OCI-LY1 (cell line): ENCODE results near the gene PROCR.

Experiments used
- H2AFZ ChIP-seq: fragments of 200-600 bp; sonication (generic), shearing (Covaris generic); 2 replicates; pipeline ENCODE4 v1.6.0; 2014; ENCODE audit warnings: antibody characterized with exemption, mild to moderate bottlenecking, low read length
- H3F3A ChIP-seq: fragments of 200-600 bp; sonication (generic), shearing (Covaris generic); 2 replicates; pipeline ENCODE4 v1.6.0; 2014; ENCODE audit warnings: mild to moderate bottlenecking, antibody characterized with exemption, low read length, moderate library complexity; ENCODE audit not compliant: insufficient read depth
- H3K27ac ChIP-seq: fragments of 200-600 bp; sonication (generic); 2 replicates; pipeline ENCODE4 v1.5.1; 2014; ENCODE audit warnings: low read length, mixed run types, mild to moderate bottlenecking, low read depth; ENCODE audit not compliant: poor library complexity, severe bottlenecking
- H3K27me3 ChIP-seq: fragments of 200-600 bp; sonication (generic); 2 replicates; pipeline ENCODE4 v1.6.0; 2014; ENCODE audit warnings: antibody characterized with exemption, mild to moderate bottlenecking, low read length, moderate library complexity; ENCODE audit not compliant: insufficient read depth
- H3K36me3 ChIP-seq: fragments of 200-600 bp; sonication (generic); 2 replicates; pipeline ENCODE4 v1.6.1; 2014; ENCODE audit warnings: mild to moderate bottlenecking, antibody characterized with exemption, low read length, moderate library complexity, mixed read lengths; ENCODE audit not compliant: insufficient read depth
- H3K4me1 ChIP-seq: fragments of 200-600 bp; sonication (generic); 2 replicates; pipeline ENCODE4 v1.5.1; 2014; ENCODE audit warnings: mild to moderate bottlenecking, low read length, moderate library complexity; ENCODE audit not compliant: insufficient read depth, severe bottlenecking
- H3K4me2 ChIP-seq: fragments of 200-600 bp; sonication (generic), shearing (Covaris generic); 2 replicates; pipeline ENCODE4 v1.6.1; 2014; ENCODE audit warnings: low read length
- H3K4me3 ChIP-seq: fragments of 200-600 bp; sonication (generic); 2 replicates; pipeline ENCODE4 v1.5.1; 2014; ENCODE audit warnings: low read length, low read depth, mild to moderate bottlenecking, mixed read lengths; ENCODE audit not compliant: poor library complexity, severe bottlenecking
- H3K79me2 ChIP-seq: fragments of 200-600 bp; shearing (Covaris generic); 2 replicates; pipeline ENCODE4 v1.6.1; 2016; ENCODE audit warnings: mixed run types, low read length, mixed read lengths; ENCODE audit not compliant: insufficient read depth
- H3K9ac ChIP-seq: fragments of 200-600 bp; sonication (generic), shearing (Covaris generic); 2 replicates; pipeline ENCODE4 v1.6.1; 2014; ENCODE audit warnings: mild to moderate bottlenecking, low read length, mixed read lengths
- H3K9me2 ChIP-seq: fragments of 200-600 bp; sonication (generic), shearing (Covaris generic); 2 replicates; pipeline ENCODE4 v1.6.1; 2014; ENCODE audit warnings: low read depth, mild to moderate bottlenecking, low read length, mixed read lengths
- H3K9me3 ChIP-seq: fragments of 200-600 bp; shearing (Covaris generic); 2 replicates; pipeline ENCODE4 v1.6.1; 2014; ENCODE audit warnings: low read length, mixed read lengths
- H4K20me1 ChIP-seq: fragments of 200-600 bp; sonication (generic), shearing (Covaris generic); 2 replicates; pipeline ENCODE4 v1.6.0; 2016; ENCODE audit warnings: mild to moderate bottlenecking, low read length; ENCODE audit not compliant: insufficient read depth
- EZH2 ChIP-seq: fragments of 200-600 bp; sonication (generic), shearing (Covaris generic); IDR thresholded peaks from 2 replicates; pipeline ENCODE4 v1.8.0; 2017; ENCODE audit warnings: borderline replicate concordance, mixed run types, mild to moderate bottlenecking, antibody characterized with exemption, low read length, moderate library complexity, mixed read lengths
- TF ChIP-seq, protein P1 (sequence below): fragments of 200-600 bp; sonication (generic), shearing (Covaris generic); IDR thresholded peaks from 2 replicates; pipeline ENCODE4 v1.5.1; 2017; ENCODE audit warnings: mild to moderate bottlenecking, antibody characterized with exemption, low read length, moderate library complexity, mixed read lengths

The PROCR gene

DNA sequence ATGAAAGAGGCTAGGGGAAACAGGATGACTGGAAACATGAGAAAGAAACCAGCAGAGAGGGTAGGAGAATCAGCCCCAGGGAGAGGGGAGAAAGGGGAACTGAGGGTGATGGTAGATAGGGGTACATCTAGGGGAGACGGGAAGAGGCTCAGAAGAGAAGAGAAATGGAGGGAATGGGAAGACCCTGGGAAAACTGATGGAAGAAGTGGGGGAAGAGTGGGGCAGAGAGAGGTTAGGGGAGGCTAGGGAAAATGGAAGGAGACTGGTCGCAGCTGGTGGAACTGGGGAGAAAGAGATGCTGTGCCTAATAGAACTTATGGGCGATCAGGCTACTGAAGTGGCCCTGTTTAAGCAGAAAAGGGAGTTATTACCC is 548 bp downstream of the PROCR start:
- Histone ChIP-seq H3K9me3 (no peaks in the 10 kb centered on the region), H3K36me3 (no peaks in the 10 kb centered on the region), H3K27me3 (peaks cover 9% of the 10 kb centered on the region; the same call in 1 of the 2 replicates), H3K27ac (no peak overlapping the region), H2AFZ (no peak overlapping the region), H4K20me1 (no peaks in the 10 kb centered on the region), H3K4me3 (no peak overlapping the region), H3K79me2 (no peaks in the 10 kb centered on the region), H3K4me2 (no peak overlapping the region), H3K9ac (no peak overlapping the region), H3F3A (no peaks in the 10 kb centered on the region), H3K9me2 (no peaks in the 10 kb centered on the region), H3K4me1 (no peaks in the 10 kb centered on the region)
- TF ChIP-seq, protein P1, sequence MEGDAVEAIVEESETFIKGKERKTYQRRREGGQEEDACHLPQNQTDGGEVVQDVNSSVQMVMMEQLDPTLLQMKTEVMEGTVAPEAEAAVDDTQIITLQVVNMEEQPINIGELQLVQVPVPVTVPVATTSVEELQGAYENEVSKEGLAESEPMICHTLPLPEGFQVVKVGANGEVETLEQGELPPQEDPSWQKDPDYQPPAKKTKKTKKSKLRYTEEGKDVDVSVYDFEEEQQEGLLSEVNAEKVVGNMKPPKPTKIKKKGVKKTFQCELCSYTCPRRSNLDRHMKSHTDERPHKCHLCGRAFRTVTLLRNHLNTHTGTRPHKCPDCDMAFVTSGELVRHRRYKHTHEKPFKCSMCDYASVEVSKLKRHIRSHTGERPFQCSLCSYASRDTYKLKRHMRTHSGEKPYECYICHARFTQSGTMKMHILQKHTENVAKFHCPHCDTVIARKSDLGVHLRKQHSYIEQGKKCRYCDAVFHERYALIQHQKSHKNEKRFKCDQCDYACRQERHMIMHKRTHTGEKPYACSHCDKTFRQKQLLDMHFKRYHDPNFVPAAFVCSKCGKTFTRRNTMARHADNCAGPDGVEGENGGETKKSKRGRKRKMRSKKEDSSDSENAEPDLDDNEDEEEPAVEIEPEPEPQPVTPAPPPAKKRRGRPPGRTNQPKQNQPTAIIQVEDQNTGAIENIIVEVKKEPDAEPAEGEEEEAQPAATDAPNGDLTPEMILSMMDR, result no peak
- no peak for TF ChIP-seq EZH2

DNA sequence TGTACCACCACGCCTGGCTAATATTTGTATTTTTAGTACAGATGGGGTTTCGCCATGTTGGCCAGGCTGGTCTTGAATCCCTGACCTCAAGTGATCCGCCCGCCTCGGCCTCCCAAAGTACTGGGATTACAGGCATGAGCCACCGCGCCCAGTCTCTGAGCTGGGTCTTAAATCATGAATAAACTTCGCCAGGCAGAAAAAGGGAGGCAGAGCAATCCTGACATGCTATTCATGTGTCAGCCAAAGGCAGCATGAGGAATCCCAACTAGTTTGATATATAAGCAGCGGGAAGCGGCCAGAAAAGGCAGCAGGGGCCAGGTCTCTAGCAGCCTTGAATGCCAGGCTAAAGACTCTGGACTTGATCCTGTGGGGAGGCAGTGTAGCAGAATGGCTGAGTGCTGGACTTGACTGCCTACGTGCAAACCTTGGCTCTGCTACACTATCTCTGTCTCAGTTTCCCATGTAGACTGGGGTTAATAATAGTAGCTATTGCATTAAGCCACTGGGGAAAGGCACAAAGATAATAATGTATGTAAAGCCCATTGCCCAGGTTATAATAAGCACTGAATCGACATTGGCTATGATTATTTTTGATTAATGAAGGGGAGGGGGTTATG is 1.8 kb downstream of the PROCR start:
- H3K27ac ChIP-seq, result no peak overlapping the region
- H3K9ac ChIP-seq, result no peak overlapping the region
- no peak overlapping the region for H3K4me3 ChIP-seq
- H3K4me2 ChIP-seq, result no peak overlapping the region
- H3K9me3 ChIP-seq, result no peaks in the 10 kb centered on the region
- no peaks in the 10 kb centered on the region for H3K4me1 ChIP-seq
- no peaks in the 10 kb centered on the region for H3F3A ChIP-seq
- H4K20me1 ChIP-seq, result no peaks in the 10 kb centered on the region
- no peaks in the 10 kb centered on the region for H3K9me2 ChIP-seq
- no peak overlapping the region for H2AFZ ChIP-seq
- no peak for TF ChIP-seq EZH2
- TF ChIP-seq, protein P1, result no peak
- H3K36me3 ChIP-seq, result no peaks in the 10 kb centered on the region
- no peaks in the 10 kb centered on the region for H3K79me2 ChIP-seq
- peaks cover 9% of the 10 kb centered on the region; the same call in 1 of the 2 replicates for H3K27me3 ChIP-seq

DNA sequence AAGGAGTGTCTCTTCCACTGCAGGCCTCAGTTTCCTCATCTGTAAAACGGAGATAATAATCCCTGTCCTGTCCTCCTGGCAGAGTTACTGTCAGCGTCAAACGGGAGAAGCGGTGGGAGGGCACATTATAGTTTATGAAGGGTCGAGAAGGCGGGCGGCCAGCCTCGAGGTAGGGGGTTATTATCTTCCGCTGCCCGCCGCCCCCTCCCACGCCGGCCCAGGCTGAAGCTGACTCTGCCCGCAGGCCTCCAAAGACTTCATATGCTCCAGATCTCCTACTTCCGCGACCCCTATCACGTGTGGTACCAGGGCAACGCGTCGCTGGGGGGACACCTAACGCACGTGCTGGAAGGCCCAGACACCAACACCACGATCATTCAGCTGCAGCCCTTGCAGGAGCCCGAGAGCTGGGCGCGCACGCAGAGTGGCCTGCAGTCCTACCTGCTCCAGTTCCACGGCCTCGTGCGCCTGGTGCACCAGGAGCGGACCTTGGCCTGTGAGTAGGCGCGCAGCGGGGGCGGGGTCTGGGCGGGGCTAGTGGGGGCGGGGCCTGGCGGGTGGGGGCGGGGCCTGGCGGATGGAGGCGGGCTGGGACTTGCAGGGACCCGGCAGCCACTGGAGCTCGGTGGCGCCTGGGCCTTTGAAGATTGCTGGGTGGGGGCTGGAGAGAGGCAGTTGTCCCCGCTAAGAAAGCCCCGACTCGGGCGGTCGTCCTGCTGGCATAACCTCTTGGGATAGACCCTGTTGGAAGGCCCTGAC is 2.8 kb downstream of the PROCR start:
- no peak overlapping the region for H2AFZ ChIP-seq
- no peaks in the 10 kb centered on the region for H3K9me3 ChIP-seq
- H3K79me2 ChIP-seq, result no peaks in the 10 kb centered on the region
- no peak for TF ChIP-seq EZH2
- TF ChIP-seq, protein P1, result no peak
- no peaks in the 10 kb centered on the region for H3K4me1 ChIP-seq
- H3K36me3 ChIP-seq, result no peaks in the 10 kb centered on the region
- H3K27ac ChIP-seq, result no peak overlapping the region
- no peaks in the 10 kb centered on the region for H3F3A ChIP-seq
- no peaks in the 10 kb centered on the region for H3K9me2 ChIP-seq
- no peak overlapping the region for H3K4me3 ChIP-seq
- no peaks in the 10 kb centered on the region for H4K20me1 ChIP-seq
- no peak overlapping the region for H3K4me2 ChIP-seq
- H3K27me3 ChIP-seq, result peaks cover 9% of the 10 kb centered on the region; the same call in 1 of the 2 replicates
- H3K9ac ChIP-seq, result no peak overlapping the region
